Measurements from ENCODE around the gene TRIM14.

TRIM14 gene

GRCh38 chr9:98118640-98119601 is at the start of gene TRIM14:
Gene TRIM14, minus strand, starts transcription at chr9:98119222. Its CDS starts 34 bp downstream, at chr9:98119188.
- TF ChIP-seq, protein P1, sequence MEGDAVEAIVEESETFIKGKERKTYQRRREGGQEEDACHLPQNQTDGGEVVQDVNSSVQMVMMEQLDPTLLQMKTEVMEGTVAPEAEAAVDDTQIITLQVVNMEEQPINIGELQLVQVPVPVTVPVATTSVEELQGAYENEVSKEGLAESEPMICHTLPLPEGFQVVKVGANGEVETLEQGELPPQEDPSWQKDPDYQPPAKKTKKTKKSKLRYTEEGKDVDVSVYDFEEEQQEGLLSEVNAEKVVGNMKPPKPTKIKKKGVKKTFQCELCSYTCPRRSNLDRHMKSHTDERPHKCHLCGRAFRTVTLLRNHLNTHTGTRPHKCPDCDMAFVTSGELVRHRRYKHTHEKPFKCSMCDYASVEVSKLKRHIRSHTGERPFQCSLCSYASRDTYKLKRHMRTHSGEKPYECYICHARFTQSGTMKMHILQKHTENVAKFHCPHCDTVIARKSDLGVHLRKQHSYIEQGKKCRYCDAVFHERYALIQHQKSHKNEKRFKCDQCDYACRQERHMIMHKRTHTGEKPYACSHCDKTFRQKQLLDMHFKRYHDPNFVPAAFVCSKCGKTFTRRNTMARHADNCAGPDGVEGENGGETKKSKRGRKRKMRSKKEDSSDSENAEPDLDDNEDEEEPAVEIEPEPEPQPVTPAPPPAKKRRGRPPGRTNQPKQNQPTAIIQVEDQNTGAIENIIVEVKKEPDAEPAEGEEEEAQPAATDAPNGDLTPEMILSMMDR (IDR thresholded peaks at IDR 0.05; ENCODE audit: extremely low read depth, insufficient read depth, missing control alignments): peak; percentile 50
- in situ Hi-C loops (cut with MboI; ENCODE audit: low pct_unique_long_range_greater_than_20kb, low sequenced_read_pairs, unreplicated experiment): no loop called here
- peak; percentile 80 for DNase-seq (ENCODE audit: low spot score)

- no peak for DNase-seq (ENCODE audit: low spot score)
- in situ Hi-C loops (cut with MboI; ENCODE audit: low pct_unique_long_range_greater_than_20kb, low sequenced_read_pairs, unreplicated experiment): no loop called here
- TF ChIP-seq, protein P1 (IDR thresholded peaks at IDR 0.05; ENCODE audit: extremely low read depth, insufficient read depth, missing control alignments): no peak
These were observed 49.2 kb upstream of the TRIM14 start for GRCh38 chr9:98168153-98168780.

DNA sequence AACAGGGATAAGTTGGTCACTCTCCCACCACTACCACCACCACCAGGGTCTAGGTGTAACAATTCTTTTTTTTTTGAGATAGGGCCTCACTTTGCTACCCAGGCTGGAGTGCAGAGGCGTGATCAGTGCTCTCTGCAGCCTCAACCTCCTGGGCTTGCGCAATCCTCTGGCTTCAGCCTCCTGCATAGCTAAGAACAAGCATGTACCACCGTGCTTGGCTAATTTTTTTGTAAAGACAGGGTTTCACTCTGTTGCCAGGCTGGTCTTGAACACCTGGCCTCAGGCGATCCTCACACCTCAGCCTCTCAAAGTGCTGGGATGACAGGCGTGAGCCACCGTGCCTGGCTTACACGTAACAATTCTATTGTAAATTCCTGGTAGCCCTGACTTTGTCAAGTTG is 45.9 kb upstream of the TRIM14 start:
- no peak for DNase-seq (ENCODE audit: low spot score)
- TF ChIP-seq, protein P1 (IDR thresholded peaks at IDR 0.05; ENCODE audit: extremely low read depth, insufficient read depth, missing control alignments): no peak
- in situ Hi-C loops (cut with MboI; ENCODE audit: low pct_unique_long_range_greater_than_20kb, low sequenced_read_pairs, unreplicated experiment): no loop called here

DNA sequence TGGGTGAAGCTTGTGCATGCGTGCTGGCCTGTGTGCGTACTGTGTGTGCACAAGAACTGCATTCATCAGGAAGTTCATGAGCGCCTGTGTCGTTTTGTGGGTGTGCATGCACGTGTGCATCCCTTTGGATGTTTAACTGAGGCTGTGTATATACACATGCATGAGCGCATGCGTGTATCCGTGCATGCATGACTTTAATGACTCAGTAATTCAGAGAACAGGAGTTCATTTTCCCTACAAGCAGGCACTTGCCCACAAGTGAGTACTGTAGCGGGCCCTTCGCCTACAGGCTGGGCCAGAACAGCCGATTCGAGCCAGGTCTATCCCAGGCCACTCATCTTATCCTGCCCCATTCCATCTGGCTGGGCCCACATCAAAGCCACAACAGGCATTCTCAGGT is 43.6 kb upstream of the TRIM14 start:
- TF ChIP-seq, protein P1 (IDR thresholded peaks at IDR 0.05; ENCODE audit: extremely low read depth, insufficient read depth, missing control alignments): no peak
- in situ Hi-C loops (cut with MboI; ENCODE audit: low pct_unique_long_range_greater_than_20kb, low sequenced_read_pairs, unreplicated experiment): no loop called here
- DNase-seq (ENCODE audit: low spot score): no peak

GRCh38 chr9:98161851-98162250 is 42.8 kb upstream of the TRIM14 start:
- in situ Hi-C loops (cut with MboI; ENCODE audit: low pct_unique_long_range_greater_than_20kb, low sequenced_read_pairs, unreplicated experiment): no loop called here
- no peak for DNase-seq (ENCODE audit: low spot score)
- TF ChIP-seq, protein P1 (IDR thresholded peaks at IDR 0.05; ENCODE audit: extremely low read depth, insufficient read depth, missing control alignments): no peak

GRCh38 chr9:98159790-98160189 is 40.8 kb upstream of the TRIM14 start:
- DNase-seq (ENCODE audit: low spot score): no peak
- TF ChIP-seq, protein P1 (IDR thresholded peaks at IDR 0.05; ENCODE audit: extremely low read depth, insufficient read depth, missing control alignments): no peak
- in situ Hi-C loops (cut with MboI; ENCODE audit: low pct_unique_long_range_greater_than_20kb, low sequenced_read_pairs, unreplicated experiment): no loop called here

Measured in GM13977 (cell line).